PC-3 (cell line): ENCODE measurements around the gene RIT2.

Experiments used
- EZH2phosphoT487 ChIP-seq: fragments of 300-600 bp; sonication (generic); IDR thresholded peaks from 2 replicates; pipeline ENCODE4 v1.6.1; 2018; ENCODE audit warnings: mild to moderate bottlenecking, antibody characterized with exemption, low read length, borderline replicate concordance
- TF ChIP-seq, protein P1 (sequence below): fragments of 300-600 bp; sonication (generic); conservative IDR thresholded peaks from 2 replicates; pipeline ENCODE4 v1.5.1; 2017; ENCODE audit warnings: antibody characterized with exemption, low read depth, mild to moderate bottlenecking, low read length

DNA sequence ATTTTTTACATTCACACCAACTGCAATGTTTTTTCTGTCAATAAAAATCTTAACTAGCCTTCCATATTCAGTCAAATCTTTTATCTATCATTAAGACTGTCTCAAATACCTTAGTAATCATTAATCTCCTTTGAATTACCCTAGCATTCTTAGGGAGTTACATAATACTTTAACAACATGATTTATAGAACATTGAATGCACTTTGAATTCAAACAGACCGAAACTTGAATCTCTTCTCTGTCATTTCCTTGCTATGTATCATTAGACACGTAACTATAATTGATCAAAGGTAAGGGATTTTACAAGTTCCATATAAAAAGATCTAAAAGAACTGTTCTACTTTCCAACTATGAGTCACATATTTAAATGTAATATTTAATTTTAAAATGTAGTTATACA is 330.9 kb downstream of the RIT2 start:
- TF ChIP-seq EZH2phosphoT487 = no peak
- TF ChIP-seq, protein P1, sequence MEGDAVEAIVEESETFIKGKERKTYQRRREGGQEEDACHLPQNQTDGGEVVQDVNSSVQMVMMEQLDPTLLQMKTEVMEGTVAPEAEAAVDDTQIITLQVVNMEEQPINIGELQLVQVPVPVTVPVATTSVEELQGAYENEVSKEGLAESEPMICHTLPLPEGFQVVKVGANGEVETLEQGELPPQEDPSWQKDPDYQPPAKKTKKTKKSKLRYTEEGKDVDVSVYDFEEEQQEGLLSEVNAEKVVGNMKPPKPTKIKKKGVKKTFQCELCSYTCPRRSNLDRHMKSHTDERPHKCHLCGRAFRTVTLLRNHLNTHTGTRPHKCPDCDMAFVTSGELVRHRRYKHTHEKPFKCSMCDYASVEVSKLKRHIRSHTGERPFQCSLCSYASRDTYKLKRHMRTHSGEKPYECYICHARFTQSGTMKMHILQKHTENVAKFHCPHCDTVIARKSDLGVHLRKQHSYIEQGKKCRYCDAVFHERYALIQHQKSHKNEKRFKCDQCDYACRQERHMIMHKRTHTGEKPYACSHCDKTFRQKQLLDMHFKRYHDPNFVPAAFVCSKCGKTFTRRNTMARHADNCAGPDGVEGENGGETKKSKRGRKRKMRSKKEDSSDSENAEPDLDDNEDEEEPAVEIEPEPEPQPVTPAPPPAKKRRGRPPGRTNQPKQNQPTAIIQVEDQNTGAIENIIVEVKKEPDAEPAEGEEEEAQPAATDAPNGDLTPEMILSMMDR = no peak
